ENCODE measurements around the gene CD248.

CD248 gene

DNA sequence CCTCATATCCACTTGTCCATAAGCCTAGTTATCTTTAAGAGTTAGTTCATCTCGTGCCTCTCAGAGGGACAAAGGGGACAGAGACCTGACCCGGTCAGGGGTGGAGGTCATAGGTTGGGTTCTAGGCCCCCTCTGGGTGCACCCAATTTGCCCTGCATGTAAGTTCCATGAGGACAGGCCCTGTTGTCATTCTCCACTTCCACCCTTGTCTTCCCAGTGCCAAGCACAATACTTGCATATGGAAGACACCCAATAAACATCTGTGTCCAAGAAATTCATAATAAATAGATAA is 26.6 kb downstream of the CD248 start:
- DNase-seq (ENCODE audit: low spot score): no peak
- no peak overlapping the region for H3K27ac ChIP-seq
- TF ChIP-seq, protein P1, sequence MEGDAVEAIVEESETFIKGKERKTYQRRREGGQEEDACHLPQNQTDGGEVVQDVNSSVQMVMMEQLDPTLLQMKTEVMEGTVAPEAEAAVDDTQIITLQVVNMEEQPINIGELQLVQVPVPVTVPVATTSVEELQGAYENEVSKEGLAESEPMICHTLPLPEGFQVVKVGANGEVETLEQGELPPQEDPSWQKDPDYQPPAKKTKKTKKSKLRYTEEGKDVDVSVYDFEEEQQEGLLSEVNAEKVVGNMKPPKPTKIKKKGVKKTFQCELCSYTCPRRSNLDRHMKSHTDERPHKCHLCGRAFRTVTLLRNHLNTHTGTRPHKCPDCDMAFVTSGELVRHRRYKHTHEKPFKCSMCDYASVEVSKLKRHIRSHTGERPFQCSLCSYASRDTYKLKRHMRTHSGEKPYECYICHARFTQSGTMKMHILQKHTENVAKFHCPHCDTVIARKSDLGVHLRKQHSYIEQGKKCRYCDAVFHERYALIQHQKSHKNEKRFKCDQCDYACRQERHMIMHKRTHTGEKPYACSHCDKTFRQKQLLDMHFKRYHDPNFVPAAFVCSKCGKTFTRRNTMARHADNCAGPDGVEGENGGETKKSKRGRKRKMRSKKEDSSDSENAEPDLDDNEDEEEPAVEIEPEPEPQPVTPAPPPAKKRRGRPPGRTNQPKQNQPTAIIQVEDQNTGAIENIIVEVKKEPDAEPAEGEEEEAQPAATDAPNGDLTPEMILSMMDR (IDR thresholded peaks at IDR 0.05): no peak
- no peak overlapping the region for H3K4me3 ChIP-seq

DNA sequence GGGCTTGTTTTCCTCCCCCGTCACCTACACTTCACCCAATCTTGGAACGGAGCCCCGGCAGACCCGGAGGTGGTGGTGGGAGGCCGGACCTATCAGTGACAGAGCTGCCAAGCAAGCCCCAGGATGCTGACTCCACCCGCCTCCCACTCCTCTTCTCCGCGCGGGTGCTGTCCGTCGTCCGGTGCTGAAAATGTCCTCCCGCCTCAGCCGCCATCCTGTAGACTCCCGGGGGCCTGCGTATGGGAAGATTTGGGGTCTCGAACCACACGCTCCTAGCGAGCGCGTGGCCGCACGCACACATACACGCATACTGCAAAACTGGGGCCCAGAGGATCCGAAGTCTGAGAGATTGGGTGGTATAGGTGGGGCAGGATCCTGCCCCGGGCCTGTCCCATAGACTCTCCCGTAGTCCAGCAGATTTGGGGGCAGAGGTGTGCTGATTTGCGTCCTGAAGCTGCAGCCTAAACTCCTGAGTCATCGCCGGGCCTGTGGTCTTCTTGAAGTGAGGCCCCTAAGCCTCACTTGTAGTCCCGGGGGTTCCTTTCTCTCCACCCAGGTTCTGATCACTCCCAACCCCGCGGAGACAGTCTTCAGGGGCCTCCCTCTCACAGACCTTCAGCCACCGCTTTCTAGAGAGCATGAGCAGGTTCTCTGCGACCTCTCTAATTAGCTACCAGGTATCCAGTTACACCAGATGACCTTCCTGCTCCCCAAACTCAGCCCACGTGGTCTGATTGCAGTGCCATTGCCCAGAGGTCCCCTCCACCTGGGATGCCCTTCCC is 27.1 kb downstream of the CD248 start:
- H3K4me3 ChIP-seq: peak overlapping the region; percentile 87
- DNase-seq (ENCODE audit: low spot score): peak; percentile 87
- peak overlapping the region; percentile 62 to 96 for H3K27ac ChIP-seq
- TF ChIP-seq, protein P1 (IDR thresholded peaks at IDR 0.05): no peak

DNA sequence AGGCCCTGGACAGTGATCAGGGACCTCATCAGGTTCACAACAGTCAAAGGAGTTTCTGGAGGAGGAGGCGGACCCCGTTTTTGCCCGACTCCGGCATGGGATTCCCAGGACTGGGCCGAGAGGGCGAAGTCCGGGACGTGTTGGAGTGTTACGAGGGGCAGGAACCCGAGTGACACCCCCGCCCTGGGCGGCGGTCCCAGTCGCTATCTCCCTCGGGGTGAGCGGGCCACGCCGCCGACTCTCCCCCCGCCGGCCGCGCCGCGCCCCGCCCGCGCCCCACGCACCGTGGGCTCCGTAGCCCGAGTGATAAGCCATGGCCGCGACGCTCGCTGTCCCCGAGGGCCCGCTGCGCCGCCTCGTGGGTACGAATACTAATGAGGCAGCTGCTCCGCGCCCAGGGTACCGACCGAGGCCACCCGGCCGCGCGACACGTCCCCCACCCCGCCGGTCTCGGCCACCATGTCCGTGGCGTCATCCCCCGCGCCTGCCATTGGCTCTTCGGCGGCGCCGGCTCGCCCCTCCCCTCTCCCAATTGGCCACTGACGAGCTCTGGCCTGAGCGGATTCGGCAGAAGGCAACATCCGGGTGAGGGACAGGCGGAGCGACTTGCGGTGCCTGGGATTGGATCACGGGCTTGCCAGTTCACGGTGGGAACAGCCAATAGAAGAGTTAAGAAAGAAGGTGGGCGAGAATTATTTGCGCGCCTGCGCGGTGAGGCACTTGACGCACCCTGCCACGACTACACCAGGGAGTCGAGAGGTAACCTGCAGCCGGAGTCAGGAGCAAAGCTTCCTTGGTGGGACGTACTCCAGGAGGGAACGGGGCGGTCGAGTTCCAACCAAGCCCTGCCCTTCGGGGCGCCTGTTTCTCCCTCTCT is 27.9 kb downstream of the CD248 start, which contains the start of gene YIF1A:
YIF1A (minus strand) TSS at position 473 of the 877 bp plus-strand sequence; CDS start at position 315, 158 bp downstream.
- peak within 1 kb of the TSS; percentile 87 for H3K4me3 ChIP-seq
- DNase-seq (ENCODE audit: low spot score): peak; percentile 99
- H3K27ac ChIP-seq: peak within 1 kb of the TSS; percentile 92 to 96
- TF ChIP-seq, protein P1 (IDR thresholded peaks at IDR 0.05): no peak

DNA sequence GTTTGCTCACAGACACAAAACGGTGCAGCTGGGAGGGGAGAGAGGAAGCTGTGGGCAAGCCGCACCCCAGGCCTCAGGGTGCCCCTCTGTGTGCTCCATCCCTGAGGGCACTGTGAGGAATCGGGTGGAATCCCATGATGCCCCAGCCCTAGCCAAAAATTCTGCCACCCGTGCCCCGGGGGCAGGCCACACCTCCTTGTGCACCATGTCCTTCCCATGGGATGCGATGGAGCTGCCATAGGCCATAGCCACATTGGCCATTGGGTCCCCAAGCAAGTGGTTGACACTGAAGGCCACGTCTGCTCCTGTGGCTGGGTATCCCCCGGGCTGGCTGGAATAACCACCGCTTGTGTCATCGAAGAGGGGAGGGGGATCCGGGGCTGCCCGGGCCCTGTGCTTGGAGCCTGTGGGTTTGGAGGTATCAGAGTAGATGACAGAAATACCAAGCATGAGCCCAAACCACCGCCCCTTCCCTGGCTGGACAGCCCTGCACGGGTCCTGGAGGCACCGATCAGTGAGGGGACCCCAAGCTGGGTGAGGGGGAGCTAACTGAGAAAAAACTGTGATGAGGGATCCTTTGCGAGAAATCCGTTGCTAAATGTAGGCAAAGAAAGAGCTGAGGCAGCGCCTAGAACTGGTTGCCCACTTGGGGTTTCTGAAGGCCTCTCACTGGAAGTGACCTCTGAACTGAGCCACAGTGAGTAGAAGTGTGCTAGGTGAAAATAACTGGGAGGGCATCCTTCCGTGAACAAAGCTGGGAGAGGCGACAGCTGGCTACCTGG is 28.8 kb downstream of the CD248 start:
- peak overlapping the region; percentile 87 for H3K4me3 ChIP-seq
- H3K27ac ChIP-seq: peak overlapping the region; percentile 92 to 96
- no peak for DNase-seq (ENCODE audit: low spot score)
- TF ChIP-seq, protein P1 (IDR thresholded peaks at IDR 0.05): no peak

DNA sequence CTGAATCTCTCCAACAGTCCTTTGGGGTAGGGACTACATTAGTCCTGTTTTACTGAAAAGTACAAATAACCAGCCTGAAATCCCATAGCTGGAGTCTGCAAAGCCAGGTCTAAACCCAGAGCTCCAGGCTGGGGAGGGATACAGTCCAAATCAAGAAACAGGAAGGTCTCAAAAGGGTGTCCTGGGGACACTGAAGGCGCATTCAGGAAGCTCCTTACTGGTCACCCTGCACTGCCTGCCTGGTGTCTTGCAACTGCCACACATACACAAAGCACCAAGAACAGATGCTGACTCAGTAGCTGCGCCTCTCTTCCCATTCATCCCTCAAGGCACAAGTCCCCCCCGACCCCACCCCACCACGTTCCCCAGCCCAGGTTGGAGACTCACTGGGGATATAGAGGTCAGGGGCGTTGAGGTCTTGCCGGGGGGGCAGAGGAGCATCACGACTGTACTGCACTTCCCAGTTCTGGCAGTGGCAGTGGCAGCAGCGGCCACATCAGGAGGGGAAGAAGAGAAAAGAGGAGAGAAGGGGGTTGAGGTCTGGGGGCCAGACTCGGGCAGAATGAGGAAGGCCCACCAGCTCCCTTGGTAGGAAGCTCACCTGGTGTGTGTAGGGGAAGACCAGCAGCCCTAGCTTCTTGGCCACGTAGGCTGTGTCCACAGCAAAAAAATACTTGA is 29.5 kb downstream of the CD248 start:
- Histone ChIP-seq H3K27ac (peak overlapping the region in 1 of 2 donors; percentile 96), H3K4me3 (peak overlapping the region; percentile 87)
- TF ChIP-seq, protein P1 (IDR thresholded peaks at IDR 0.05): no peak
- DNase-seq (ENCODE audit: low spot score): no peak

DNA sequence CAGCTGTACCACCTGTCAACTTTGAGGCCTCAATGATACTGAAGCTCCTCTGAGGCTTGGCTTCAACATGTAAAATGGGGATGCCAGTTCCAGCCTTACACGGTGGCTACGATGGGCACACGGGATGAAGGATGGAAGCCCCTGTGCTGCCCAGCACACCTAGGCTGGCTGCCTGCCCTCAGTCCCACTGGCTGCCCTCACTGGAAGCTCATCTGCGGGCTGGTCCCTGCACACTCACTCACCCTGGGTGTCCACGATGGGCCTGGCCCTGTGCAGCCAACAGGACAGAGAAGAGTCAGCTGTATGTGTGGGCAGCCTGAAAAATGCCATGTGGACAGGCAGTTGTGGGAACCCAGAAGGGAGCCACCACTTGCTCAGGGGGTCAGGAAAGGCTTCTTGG is 30.1 kb downstream of the CD248 start:
- TF ChIP-seq, protein P1 (IDR thresholded peaks at IDR 0.05): no peak
- no peak for DNase-seq (ENCODE audit: low spot score)
- Histone ChIP-seq H3K27ac (no peak overlapping the region), H3K4me3 (no peak overlapping the region)
